ENCODE results near the gene TEX261.

- TF ChIP-seq, protein P1, sequence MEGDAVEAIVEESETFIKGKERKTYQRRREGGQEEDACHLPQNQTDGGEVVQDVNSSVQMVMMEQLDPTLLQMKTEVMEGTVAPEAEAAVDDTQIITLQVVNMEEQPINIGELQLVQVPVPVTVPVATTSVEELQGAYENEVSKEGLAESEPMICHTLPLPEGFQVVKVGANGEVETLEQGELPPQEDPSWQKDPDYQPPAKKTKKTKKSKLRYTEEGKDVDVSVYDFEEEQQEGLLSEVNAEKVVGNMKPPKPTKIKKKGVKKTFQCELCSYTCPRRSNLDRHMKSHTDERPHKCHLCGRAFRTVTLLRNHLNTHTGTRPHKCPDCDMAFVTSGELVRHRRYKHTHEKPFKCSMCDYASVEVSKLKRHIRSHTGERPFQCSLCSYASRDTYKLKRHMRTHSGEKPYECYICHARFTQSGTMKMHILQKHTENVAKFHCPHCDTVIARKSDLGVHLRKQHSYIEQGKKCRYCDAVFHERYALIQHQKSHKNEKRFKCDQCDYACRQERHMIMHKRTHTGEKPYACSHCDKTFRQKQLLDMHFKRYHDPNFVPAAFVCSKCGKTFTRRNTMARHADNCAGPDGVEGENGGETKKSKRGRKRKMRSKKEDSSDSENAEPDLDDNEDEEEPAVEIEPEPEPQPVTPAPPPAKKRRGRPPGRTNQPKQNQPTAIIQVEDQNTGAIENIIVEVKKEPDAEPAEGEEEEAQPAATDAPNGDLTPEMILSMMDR (IDR thresholded peaks at IDR 0.05; ENCODE audit: low read length): no peak
- TF ChIP-seq EZH2 (optimal IDR thresholded peaks at IDR 0.05; ENCODE audit: low read depth, low read length): no peak
- TF ChIP-seq EZH2phosphoT487 (IDR thresholded peaks at IDR 0.05; ENCODE audit: low read length): no peak
Measured at GRCh38 chr2:70981866-70982810, 12.5 kb downstream of the TEX261 start.
